Prostate gland (tissue), 2 donors: ENCODE results near the gene CCDC80. TPM values are rescaled to one million over a fixed set of nuclear protein-coding genes. Genes with fewer than 3 reads are reported as not detected.

Source experiments
- DNase-seq: peaks from one replicate; pipeline ENCODE4 v3.0.0-alpha.2; 2019; ENCODE audit warnings: low spot score
- H3K27ac ChIP-seq, 2 donors: fragments of 200-600 bp; sonication (generic); 2 replicates each; pipeline ENCODE4 v1.5.1; 2017 to 2019
- H3K27me3 ChIP-seq: fragments of 200-600 bp; sonication (generic); replicated peaks from 2 replicates; pipeline ENCODE4 v1.5.1; 2019; ENCODE audit not compliant: insufficient read depth
- H3K36me3 ChIP-seq, 2 donors: fragments of 200-600 bp; sonication (generic); 1 replicate in 1 of 2; 2 replicates in 1 of 2; pipeline versions ENCODE4 v1.5.1 to v1.8.1; 2017 to 2019
- H3K4me1 ChIP-seq: fragments of 200-600 bp; sonication (generic); replicated peaks from 2 replicates; pipeline ENCODE4 v1.5.1; 2019
- H3K4me3 ChIP-seq, 2 donors: fragments of 200-600 bp; sonication (generic); 2 replicates each; pipeline ENCODE4 v1.5.1; 2017 to 2019
- H3K9me3 ChIP-seq: fragments of 200-600 bp; sonication (generic); 2 replicates; pipeline ENCODE4 v1.5.1; 2017
- CTCF ChIP-seq, 4 experiments: fragments of 200-600 bp in 2 of 4; fragments of 450-650 bp in 2 of 4; sonication (generic) in 2 of 4; IDR thresholded peaks; 1 replicate in 3 of 4; 2 replicates in 1 of 4; pipeline ENCODE4 v1.5.1; 2016 to 2019; ENCODE audit warnings: antibody characterized with exemption in 4 of 4, mild to moderate bottlenecking in 2 of 4, moderate library complexity in 2 of 4
- POLR2A ChIP-seq: fragments of 450-650 bp; IDR thresholded peaks from one replicate; pipeline ENCODE4 v1.6.1; 2016; ENCODE audit warnings: antibody characterized with exemption, mild to moderate bottlenecking
- POLR2AphosphoS5 ChIP-seq: sonication (generic); formaldehyde crosslinking; IDR thresholded peaks from one replicate; pipeline ENCODE4 v1.6.1; 2017; ENCODE audit warnings: antibody characterized with exemption
- WGBS: methylation state at CpG from one replicate; pipeline ENCODE4 v1.1.5; 2018; 5-methylcytosine and 5-hydroxymethylcytosine counted together
- intact Hi-C: fragments of 100-400 bp; cut with DNase I; formaldehyde crosslinking; loops from one replicate; pipeline ENCODE4 v1.14.2; 2022
- total RNA-seq, 2 donors: library from RNA; depleted of rRNA; stranded (reverse); fragments of >200 nt; gene quantifications; one replicate each; pipeline ENCODE4 v1.1.0, GENCODE V29; 2016

CCDC80 gene
- total RNA-seq, 2 donors from 2014 or later, result 2.7 to 18.4 TPM

GRCh38 chr3:112561734-112562529 lies 79.0 kb downstream of the CCDC80 start, which contains the start of the genes ATG3 and SLC35A5:
Gene ATG3, minus strand, starts transcription at chr3:112561962. Its CDS starts 434 bp downstream, at chr3:112561528.
Gene SLC35A5, plus strand, starts transcription at chr3:112562045. Its CDS starts 1,359 bp downstream, at chr3:112563404.
- under 1% methylated on average over 51 of the region's 58 CpGs for WGBS
- Histone ChIP-seq H3K27ac (peak within 1 kb of the TSS; percentile 94), H3K36me3 (no peaks in the 10 kb centered on the region), H3K9me3 (no peaks in the 10 kb centered on the region), H3K4me3 (peak within 1 kb of the TSS; percentile 92 to 93), H3K4me1 (no peaks in the 10 kb centered on the region), H3K27me3 (no peaks in the 10 kb centered on the region)
- TF ChIP-seq POLR2A (peak; percentile 57), CTCF (IDR thresholded peaks at IDR 0.05) (peak in 1 of 4 experiments; percentile 21), POLR2AphosphoS5 (peak; percentile 88)
- peak; percentile 98 for DNase-seq
- intact Hi-C loops, result loop anchor here (5.0 kb wide), 1 partner anchor 75 kb away; no protein-coding TSS in a partner anchor

- Histone ChIP-seq H3K27me3 (no peaks in the 10 kb centered on the region), H3K4me3 (peak overlapping the region; percentile 92 to 93), H3K4me1 (no peaks in the 10 kb centered on the region), H3K9me3 (no peaks in the 10 kb centered on the region), H3K27ac (peak overlapping the region; percentile 94), H3K36me3 (no peaks in the 10 kb centered on the region)
- DNase-seq, result no peak
- 0% methylated on average over 25 of the region's 29 CpGs for WGBS
- no peak for TF ChIP-seq POLR2AphosphoS5
- TF ChIP-seq CTCF (IDR thresholded peaks at IDR 0.05), result no peak
- no peak for TF ChIP-seq POLR2A
- intact Hi-C loops, result loop anchor here (5.0 kb wide), 1 partner anchor 76 kb away; no protein-coding TSS in a partner anchor
Measured at GRCh38 chr3:112561484-112561733, 79.5 kb downstream of the CCDC80 start.

GRCh38 chr3:112560721-112561483 lies 80.0 kb downstream of the CCDC80 start:
- Histone ChIP-seq H3K27me3 (no peaks in the 10 kb centered on the region), H3K4me1 (no peaks in the 10 kb centered on the region), H3K27ac (peak overlapping the region; percentile 94), H3K36me3 (no peaks in the 10 kb centered on the region), H3K4me3 (peak overlapping the region; percentile 92 to 93), H3K9me3 (no peaks in the 10 kb centered on the region)
- intact Hi-C loops, result loop anchor here (5.0 kb wide), 1 partner anchor 76 kb away; no protein-coding TSS in a partner anchor
- under 1% methylated on average over 29 of the region's 29 CpGs for WGBS
- TF ChIP-seq CTCF (IDR thresholded peaks at IDR 0.05) (no peak), POLR2AphosphoS5 (no peak), POLR2A (no peak)
- DNase-seq, result peak; percentile 47

GRCh38 chr3:112560307-112560706 lies 80.6 kb downstream of the CCDC80 start:
- no peaks in the 10 kb centered on the region for H3K36me3 ChIP-seq
- WGBS, result 22% methylated on average over 2 of the region's 2 CpGs
- H3K4me3 ChIP-seq, result peak overlapping the region; percentile 92 to 93
- intact Hi-C loops, result loop anchor here (5.0 kb wide), 1 partner anchor 77 kb away; no protein-coding TSS in a partner anchor
- no peak for DNase-seq
- no peaks in the 10 kb centered on the region for H3K9me3 ChIP-seq
- peak overlapping the region in 1 of 2 donors; percentile 94 for H3K27ac ChIP-seq
- no peaks in the 10 kb centered on the region for H3K4me1 ChIP-seq
- no peaks in the 10 kb centered on the region for H3K27me3 ChIP-seq
- TF ChIP-seq POLR2AphosphoS5 (no peak), POLR2A (no peak), CTCF (IDR thresholded peaks at IDR 0.05) (no peak)
